ENCODE data around the gene PAX6.

PAX6 gene

GRCh38 chr11:31780480-31780971 is 30.6 kb downstream of the PAX6 start:
- TF ChIP-seq, protein P1, sequence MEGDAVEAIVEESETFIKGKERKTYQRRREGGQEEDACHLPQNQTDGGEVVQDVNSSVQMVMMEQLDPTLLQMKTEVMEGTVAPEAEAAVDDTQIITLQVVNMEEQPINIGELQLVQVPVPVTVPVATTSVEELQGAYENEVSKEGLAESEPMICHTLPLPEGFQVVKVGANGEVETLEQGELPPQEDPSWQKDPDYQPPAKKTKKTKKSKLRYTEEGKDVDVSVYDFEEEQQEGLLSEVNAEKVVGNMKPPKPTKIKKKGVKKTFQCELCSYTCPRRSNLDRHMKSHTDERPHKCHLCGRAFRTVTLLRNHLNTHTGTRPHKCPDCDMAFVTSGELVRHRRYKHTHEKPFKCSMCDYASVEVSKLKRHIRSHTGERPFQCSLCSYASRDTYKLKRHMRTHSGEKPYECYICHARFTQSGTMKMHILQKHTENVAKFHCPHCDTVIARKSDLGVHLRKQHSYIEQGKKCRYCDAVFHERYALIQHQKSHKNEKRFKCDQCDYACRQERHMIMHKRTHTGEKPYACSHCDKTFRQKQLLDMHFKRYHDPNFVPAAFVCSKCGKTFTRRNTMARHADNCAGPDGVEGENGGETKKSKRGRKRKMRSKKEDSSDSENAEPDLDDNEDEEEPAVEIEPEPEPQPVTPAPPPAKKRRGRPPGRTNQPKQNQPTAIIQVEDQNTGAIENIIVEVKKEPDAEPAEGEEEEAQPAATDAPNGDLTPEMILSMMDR (IDR thresholded peaks at IDR 0.05; ENCODE audit: extremely low read depth, missing control alignments): no peak
- no peak for DNase-seq (ENCODE audit: low spot score)

DNA sequence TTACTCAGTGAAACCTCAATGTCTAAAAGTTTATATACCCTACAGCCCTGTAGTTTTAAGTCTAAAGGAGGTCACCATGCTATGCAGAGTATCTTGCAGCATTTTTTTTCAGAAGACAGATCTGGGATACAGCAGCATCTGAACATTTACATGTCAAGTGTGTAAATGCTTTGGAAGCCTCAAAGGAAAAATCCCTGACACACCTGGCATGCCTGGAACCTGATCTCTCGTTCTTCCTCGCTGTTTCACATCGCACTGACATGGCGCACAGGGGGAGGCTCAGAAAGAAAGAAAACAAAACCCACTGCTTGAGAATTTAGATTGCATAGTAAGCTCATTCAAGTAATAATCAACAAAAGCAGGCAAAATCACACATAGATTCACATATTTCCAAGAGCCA is 31.0 kb downstream of the PAX6 start:
- DNase-seq (ENCODE audit: low spot score): no peak

DNA sequence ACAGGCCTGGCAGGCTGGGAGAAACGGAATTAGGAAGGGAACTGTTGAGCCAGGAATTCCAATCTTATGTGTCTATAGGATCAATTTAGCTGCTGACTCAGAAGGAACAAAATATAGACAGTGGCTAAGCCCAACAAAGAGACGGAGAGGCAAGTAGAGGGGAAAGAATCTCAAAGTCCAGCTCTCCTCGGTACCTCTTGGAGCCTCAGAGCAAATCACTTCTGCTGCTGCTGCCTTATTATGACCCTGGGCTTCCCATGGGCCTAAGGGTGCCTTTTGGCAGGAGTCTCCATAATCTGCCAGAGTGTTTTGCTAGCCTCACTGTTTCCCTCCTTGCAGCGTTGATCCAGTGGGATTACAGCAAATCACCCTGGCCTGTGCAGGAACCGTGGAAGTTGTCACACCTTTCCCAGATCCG is 31.7 kb downstream of the PAX6 start:
- TF ChIP-seq, protein P1 (IDR thresholded peaks at IDR 0.05; ENCODE audit: extremely low read depth, missing control alignments): no peak
- no peak for DNase-seq (ENCODE audit: low spot score)

More for the DNA sequence above, 31.0 kb downstream of the PAX6 start:
- TF ChIP-seq, protein P1 (IDR thresholded peaks at IDR 0.05; ENCODE audit: extremely low read depth, missing control alignments): no peak

DNA sequence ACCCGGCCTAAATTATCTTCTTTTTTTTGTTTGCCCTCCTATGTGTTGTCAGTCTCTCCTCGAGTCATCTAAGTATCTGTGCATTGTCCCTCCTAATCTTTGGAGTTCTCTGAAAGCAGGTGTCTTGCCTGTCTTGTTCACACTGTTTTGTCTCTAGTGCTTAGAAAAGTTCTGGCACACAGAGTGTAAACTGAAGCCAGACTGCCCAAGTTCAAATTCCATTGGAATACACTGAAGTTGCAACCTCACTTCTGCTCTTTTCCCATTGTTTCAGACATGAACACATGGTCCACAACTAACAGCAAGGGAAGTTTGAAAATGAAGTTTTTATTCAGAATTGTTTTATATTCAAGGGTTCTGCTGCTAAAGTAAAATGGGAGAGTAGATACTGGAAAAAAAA is 38.7 kb downstream of the PAX6 start:
- TF ChIP-seq, protein P1 (IDR thresholded peaks at IDR 0.05; ENCODE audit: extremely low read depth, missing control alignments): no peak
- DNase-seq (ENCODE audit: low spot score): no peak

GRCh38 chr11:31770011-31770700 is 41.0 kb downstream of the PAX6 start:
- DNase-seq (ENCODE audit: low spot score): no peak
- TF ChIP-seq, protein P1 (IDR thresholded peaks at IDR 0.05; ENCODE audit: extremely low read depth, missing control alignments): no peak

GRCh38 chr11:31768749-31769640 is 42.1 kb downstream of the PAX6 start:
- no peak for DNase-seq (ENCODE audit: low spot score)
- TF ChIP-seq, protein P1 (IDR thresholded peaks at IDR 0.05; ENCODE audit: extremely low read depth, missing control alignments): no peak

GRCh38 chr11:31767685-31768084 is 43.4 kb downstream of the PAX6 start:
- no peak for DNase-seq (ENCODE audit: low spot score)
- TF ChIP-seq, protein P1 (IDR thresholded peaks at IDR 0.05; ENCODE audit: extremely low read depth, missing control alignments): no peak

Measured in GM20000 (cell line).